Gastrocnemius medialis (tissue), 4 donors: ENCODE data around the gene RPL27A. TPM values are rescaled to one million over a fixed set of nuclear protein-coding genes. Genes with fewer than 3 reads are reported as not detected.

Experiments used
- ATAC-seq, 2 donors: fragments of 150-250 bp; one replicate each; pipeline ENCODE4 v1.9.1; 2016
- DNase-seq, 2 donors: peaks; one replicate each; pipeline ENCODE4 v3.0.0-alpha.2; 2019
- H3K27ac ChIP-seq, 4 donors: fragments of 200-600 bp; sonication (generic); 1 replicate in 1 of 4; 2 replicates in 3 of 4; pipeline ENCODE4 v1.5.1; 2016 to 2018; ENCODE audit warnings: mild to moderate bottlenecking in 2 of 4, moderate library complexity in 1 of 4
- H3K27me3 ChIP-seq, 3 donors: fragments of 200-600 bp; sonication (generic) in 2 of 3; 1 replicate in 1 of 3; 2 replicates in 2 of 3; pipeline versions ENCODE4 v1.5.1 to v1.6.0; 2016 to 2019; ENCODE audit warnings: mild to moderate bottlenecking in 1 of 3, moderate library complexity in 1 of 3
- H3K36me3 ChIP-seq, 2 donors: fragments of 200-600 bp; sonication (generic) in 1 of 2; one replicate each; pipeline ENCODE4 v1.5.1; 2017 to 2018
- H3K4me1 ChIP-seq, 2 donors: fragments of 200-600 bp; sonication (generic) in 1 of 2; one replicate each; pipeline ENCODE4 v1.5.1; 2016 to 2017; ENCODE audit warnings: mild to moderate bottlenecking in 2 of 2
- H3K4me3 ChIP-seq, 4 donors: fragments of 200-600 bp; sonication (generic) in 3 of 4; 1 replicate in 1 of 4; 2 replicates in 3 of 4; pipeline ENCODE4 v1.5.1; 2016 to 2019; ENCODE audit warnings: mild to moderate bottlenecking in 2 of 4
- H3K9me3 ChIP-seq, 3 donors: fragments of 200-600 bp; sonication (generic) in 2 of 3; 1 replicate in 1 of 3; 2 replicates in 2 of 3; pipeline ENCODE4 v1.5.1; 2016 to 2019
- CTCF ChIP-seq, 5 experiments: fragments of 450-650 bp in 3 of 5; fragments of 200-600 bp in 2 of 5; sonication (generic) in 2 of 5; IDR thresholded peaks in 4 of 5; conservative IDR thresholded peaks in 1 of 5; 1 replicate in 4 of 5; 2 replicates in 1 of 5; pipeline ENCODE4 v1.5.1; 2016 to 2019; ENCODE audit warnings: antibody characterized with exemption in 5 of 5, mild to moderate bottlenecking in 3 of 5, moderate library complexity in 3 of 5
- POLR2A ChIP-seq, 2 donors: fragments of 450-650 bp; IDR thresholded peaks; one replicate each; pipeline ENCODE4 v1.6.1; 2017; ENCODE audit warnings: antibody characterized with exemption in 2 of 2, mild to moderate bottlenecking in 2 of 2, moderate library complexity in 2 of 2
- in situ Hi-C, 4 donors: fragments of 200-750 bp; cut with MboI; loops; one replicate each; pipeline versions ENCODE4 v1.15.0 to v1.8.0; 2017; ENCODE audit warnings: low sequenced_read_pairs in 4 of 4
- intact Hi-C: fragments of 100-400 bp; cut with DNase I; formaldehyde crosslinking; loops from one replicate; pipeline ENCODE4 v1.15.1; 2023; ENCODE audit warnings: low total_unique reads
- total RNA-seq, 4 donors: library from RNA; depleted of rRNA; stranded (reverse); fragments of >200 nt; gene quantifications; one replicate each; pipeline versions ENCODE4 v1.1.0 to v1.2.3, GENCODE V29; 2016

RPL27A gene
- total RNA-seq, 4 donors from 2014 or later = 598 to 693 (median 633) TPM

GRCh38 chr11:8719721-8720120 lies 37.1 kb downstream of the RPL27A start:
- H3K4me3 ChIP-seq = no peak overlapping the region
- TF ChIP-seq POLR2A (IDR thresholded peaks at IDR 0.05) = no peak
- no peak for TF ChIP-seq CTCF (IDR thresholded peaks at IDR 0.05 in 4 of 5, conservative IDR thresholded peaks at IDR 0.05 in 1 of 5)
- DNase-seq = no peak
- peak overlapping the region; percentile 69 to 79 (median 76) for H3K27ac ChIP-seq
- no peaks in the 10 kb centered on the region for H3K27me3 ChIP-seq
- in situ Hi-C loops (no loop called here), intact Hi-C loops (loop anchor here (5.0 kb wide), 2 partner anchors 37 to 93 kb away; partner anchors contain the start of genes RPL27A and TRIM66)
- peaks cover 57 to 71% of the 10 kb centered on the region in 2 donors for H3K4me1 ChIP-seq
- no peaks in the 10 kb centered on the region for H3K9me3 ChIP-seq
- H3K36me3 ChIP-seq = no peaks in the 10 kb centered on the region
- no peak for ATAC-seq

- Histone ChIP-seq H3K27ac (peak overlapping the region; percentile 69 to 79 (median 76)), H3K27me3 (no peaks in the 10 kb centered on the region), H3K4me3 (no peak overlapping the region), H3K36me3 (no peaks in the 10 kb centered on the region), H3K9me3 (no peaks in the 10 kb centered on the region), H3K4me1 (peaks cover 51 to 66% of the 10 kb centered on the region in 2 donors)
- no peak for TF ChIP-seq CTCF (IDR thresholded peaks at IDR 0.05 in 4 of 5, conservative IDR thresholded peaks at IDR 0.05 in 1 of 5)
- TF ChIP-seq POLR2A (IDR thresholded peaks at IDR 0.05) = no peak
- ATAC-seq = no peak
- DNase-seq = no peak
- in situ Hi-C loops = no loop called here
- intact Hi-C loops = no loop called here
Observed at GRCh38 chr11:8720352-8720751, 37.8 kb downstream of the RPL27A start.

GRCh38 chr11:8720868-8721608 lies 38.4 kb downstream of the RPL27A start:
- in situ Hi-C loops = no loop called here

GRCh38 chr11:8721609-8722500 lies 39.3 kb downstream of the RPL27A start:
- Histone ChIP-seq H3K4me3 (no peak overlapping the region), H3K27ac (peak overlapping the region; percentile 11 to 79 (median 72)), H3K36me3 (no peaks in the 10 kb centered on the region), H3K9me3 (no peaks in the 10 kb centered on the region), H3K4me1 (peaks cover 36 to 51% of the 10 kb centered on the region in 2 donors), H3K27me3 (no peaks in the 10 kb centered on the region)
- TF ChIP-seq CTCF (IDR thresholded peaks at IDR 0.05 in 4 of 5, conservative IDR thresholded peaks at IDR 0.05 in 1 of 5) (no peak), POLR2A (IDR thresholded peaks at IDR 0.05) (no peak)
- ATAC-seq = no peak
- DNase-seq = no peak
- intact Hi-C loops = no loop called here
- in situ Hi-C loops = no loop called here

More at GRCh38 chr11:8720868-8721608, 38.4 kb downstream of the RPL27A start:
- DNase-seq (no peak), ATAC-seq (no peak)
- no peaks in the 10 kb centered on the region for H3K27me3 ChIP-seq
- H3K4me3 ChIP-seq = no peak overlapping the region
- no peaks in the 10 kb centered on the region for H3K9me3 ChIP-seq
- H3K36me3 ChIP-seq = no peaks in the 10 kb centered on the region
- TF ChIP-seq CTCF (IDR thresholded peaks at IDR 0.05 in 4 of 5, conservative IDR thresholded peaks at IDR 0.05 in 1 of 5) = no peak
- no peak for TF ChIP-seq POLR2A (IDR thresholded peaks at IDR 0.05)
- peak overlapping the region; percentile 69 to 79 (median 76) for H3K27ac ChIP-seq
- intact Hi-C loops = no loop called here
- peaks cover 44 to 59% of the 10 kb centered on the region in 2 donors for H3K4me1 ChIP-seq
